ENCODE results near the gene SERPINB8. TPM values are rescaled to one million over a fixed set of nuclear protein-coding genes. Genes with fewer than 3 reads are reported as not detected.
"Not testable (repeated sequence)": the region's sequence is repeated elsewhere in the genome, so short reads cannot be mapped to it uniquely, and the experiment has no call there.

The SERPINB8 gene
- total RNA-seq: 10 to 100 TPM; 19.3 to 37.8 TPM
- long read RNA-seq, transcript SERPINB8-203 (7 exons, 3,477 nt): major isoform, 11 of 25 reads
- long read RNA-seq, partial matches to known transcripts: 2 of 25 reads
- long read RNA-seq, other reads (novel, unspliced or antisense): 8 of 25 reads

- peak; percentile 94 to 96 for DNase-seq
- ATAC-seq: peak; percentile 95
- intact Hi-C loops (cut with DNase I, micrococcal nuclease): no loop called here
Measured at GRCh38 chr18:63969942-63970808, at the start of gene SERPINB8. Gene SERPINB8, plus strand, starts transcription at chr18:63970081. Its CDS starts 8,228 bp downstream, at chr18:63978309.

- intact Hi-C loops (cut with DNase I, micrococcal nuclease): no loop called here
- no peak for ATAC-seq
Measured at GRCh38 chr18:63922049-63922448, 47.8 kb upstream of the SERPINB8 start.

GRCh38 chr18:63924551-63924950 is 45.3 kb upstream of the SERPINB8 start:
- intact Hi-C loops (cut with DNase I, micrococcal nuclease): no loop called here
- no peak for DNase-seq

More at GRCh38 chr18:63922049-63922448, 47.8 kb upstream of the SERPINB8 start:
- no peak for DNase-seq

GRCh38 chr18:63928331-63928730 is 41.5 kb upstream of the SERPINB8 start:
- ATAC-seq: no peak
- no peak for DNase-seq
- intact Hi-C loops (cut with DNase I, micrococcal nuclease): no loop called here

More at GRCh38 chr18:63924551-63924950, 45.3 kb upstream of the SERPINB8 start:
- no peak for ATAC-seq

GRCh38 chr18:63929369-63929768 is 40.5 kb upstream of the SERPINB8 start:
- DNase-seq; intact Hi-C loops (cut with DNase I, micrococcal nuclease); ATAC-seq: not testable (repeated sequence)

- DNase-seq (no peak), ATAC-seq (no peak)
- intact Hi-C loops (cut with DNase I, micrococcal nuclease): no loop called here
Measured at GRCh38 chr18:63930773-63931354, 39.0 kb upstream of the SERPINB8 start.

GRCh38 chr18:63936156-63936931 is 33.5 kb upstream of the SERPINB8 start:
- peak; percentile 100 for ATAC-seq
- intact Hi-C loops (cut with DNase I, micrococcal nuclease): no loop called here
- peak; percentile 77 to 86 for DNase-seq

GRCh38 chr18:63936932-63937393 is 32.9 kb upstream of the SERPINB8 start:
- DNase-seq (no peak), ATAC-seq (no peak)
- intact Hi-C loops (cut with DNase I, micrococcal nuclease): no loop called here

GRCh38 chr18:63940008-63940407 is 29.9 kb upstream of the SERPINB8 start:
- intact Hi-C loops (cut with DNase I, micrococcal nuclease): no loop called here
- no peak for ATAC-seq
- DNase-seq: no peak

- ATAC-seq; intact Hi-C loops (cut with DNase I, micrococcal nuclease); DNase-seq: not testable (repeated sequence)
Measured at GRCh38 chr18:63940543-63941050, 29.3 kb upstream of the SERPINB8 start.

GRCh38 chr18:63947051-63947790 is 22.7 kb upstream of the SERPINB8 start:
- intact Hi-C loops (cut with DNase I, micrococcal nuclease): no loop called here
- no peak for DNase-seq
- ATAC-seq: no peak

- DNase-seq (peak; percentile 66 to 73), ATAC-seq (peak; percentile 100)
- intact Hi-C loops (cut with DNase I, micrococcal nuclease): no loop called here
Measured at GRCh38 chr18:63949068-63949737, 20.7 kb upstream of the SERPINB8 start, which contains the start of gene HMSD. Gene HMSD, plus strand, starts transcription at chr18:63949301. Its CDS starts 4,155 bp downstream, at chr18:63953456.

GRCh38 chr18:63951302-63951705 is 18.6 kb upstream of the SERPINB8 start:
- ATAC-seq (no peak), DNase-seq (no peak)
- intact Hi-C loops (cut with DNase I, micrococcal nuclease): no loop called here

- DNase-seq (no peak), ATAC-seq (no peak)
- intact Hi-C loops (cut with DNase I, micrococcal nuclease): no loop called here
Measured at GRCh38 chr18:63953811-63954210, 16.1 kb upstream of the SERPINB8 start.

GRCh38 chr18:63956755-63957154 is 13.1 kb upstream of the SERPINB8 start:
- intact Hi-C loops (cut with DNase I, micrococcal nuclease): no loop called here
- no peak for ATAC-seq
- DNase-seq: no peak

- ATAC-seq (no peak), DNase-seq (no peak)
- intact Hi-C loops (cut with DNase I, micrococcal nuclease): no loop called here
Measured at GRCh38 chr18:63960891-63961290, 9.0 kb upstream of the SERPINB8 start.

- intact Hi-C loops (cut with DNase I, micrococcal nuclease): no loop called here
- DNase-seq (no peak), ATAC-seq (no peak)
Measured at GRCh38 chr18:63961435-63961980, 8.4 kb upstream of the SERPINB8 start.

All from left colon (tissue), 2 donors.